Transverse colon (tissue), 4 donors: ENCODE results near the gene RASA4B.
"Not testable (repeated sequence)": the region's sequence is repeated elsewhere in the genome, so short reads cannot be mapped to it uniquely, and the experiment has no call there.

ENCODE experiments used
- CTCF ChIP-seq, 5 experiments: fragments of 200-600 bp in 3 of 5; fragments of 450-650 bp in 2 of 5; sonication (generic) in 3 of 5; IDR thresholded peaks; 1 replicate in 2 of 5; 2 replicates in 3 of 5; pipeline ENCODE4 v1.5.1; 2016 to 2017; ENCODE audit warnings: antibody characterized with exemption in 5 of 5, inconsistent platforms in 3 of 5, mild to moderate bottlenecking in 2 of 5, moderate library complexity in 1 of 5
- POLR2AphosphoS5 ChIP-seq, 3 donors: sonication (generic); formaldehyde crosslinking; IDR thresholded peaks; one replicate each; pipeline ENCODE4 v1.6.1; 2016; ENCODE audit warnings: antibody characterized with exemption in 3 of 3

- not testable (repeated sequence) for TF ChIP-seq CTCF, POLR2AphosphoS5 (IDR thresholded peaks at IDR 0.05)
Measured at GRCh38 chr7:102494473-102495149, 23.0 kb downstream of the RASA4B start.
